Stimulated activated CD4-positive, alpha-beta T cell treated with anti-CD3 and anti-CD28 coated beads, TNF-alpha, amount 100 ng/mL, for 48 hours (primary cell): Measurements from ENCODE around the gene MBNL1.
A peak's percentile ranks its signal among the peaks of the same experiment; 100 is the strongest.

Experiments used
- DNase-seq, 3 donors: peaks; one replicate each; pipeline ENCODE4 v3.0.0-alpha.2; 2020; ENCODE audit warnings: low read depth in 3 of 3

The MBNL1 gene

GRCh38 chr3:152252755-152253154 lies 16.0 kb upstream of the MBNL1 start:
- DNase-seq = no peak

GRCh38 chr3:152253514-152253913 lies 15.2 kb upstream of the MBNL1 start:
- DNase-seq = no peak

GRCh38 chr3:152254041-152254440 lies 14.7 kb upstream of the MBNL1 start:
- no peak for DNase-seq

- no peak for DNase-seq
Measured at GRCh38 chr3:152255290-152255689, 13.4 kb upstream of the MBNL1 start.

- no peak for DNase-seq
Measured at GRCh38 chr3:152256851-152257562, 11.7 kb upstream of the MBNL1 start.

- no peak for DNase-seq
Measured at GRCh38 chr3:152257563-152258035, 11.1 kb upstream of the MBNL1 start.

GRCh38 chr3:152258448-152259393 lies 10.0 kb upstream of the MBNL1 start:
- peak in 1 of 3 donors; percentile 59 for DNase-seq

- DNase-seq = no peak
Measured at GRCh38 chr3:152259468-152259867, 9.3 kb upstream of the MBNL1 start.

- no peak for DNase-seq
Measured at GRCh38 chr3:152260026-152260425, 8.7 kb upstream of the MBNL1 start.

GRCh38 chr3:152260529-152260928 lies 8.2 kb upstream of the MBNL1 start:
- no peak for DNase-seq

GRCh38 chr3:152261329-152261728 lies 7.4 kb upstream of the MBNL1 start:
- no peak for DNase-seq

GRCh38 chr3:152263711-152264110 lies 5.0 kb upstream of the MBNL1 start:
- no peak for DNase-seq

GRCh38 chr3:152264378-152264777 lies 4.4 kb upstream of the MBNL1 start:
- no peak for DNase-seq

GRCh38 chr3:152266221-152266995 lies 2.3 kb upstream of the MBNL1 start:
- no peak for DNase-seq

- DNase-seq = no peak
Measured at GRCh38 chr3:152267831-152268554, 736 bp upstream of the MBNL1 start.

- no peak for DNase-seq
Measured at GRCh38 chr3:152269056-152269830, 514 bp downstream of the MBNL1 start.

- no peak for DNase-seq
Measured at GRCh38 chr3:152269831-152270734, 1.4 kb downstream of the MBNL1 start.

GRCh38 chr3:152270937-152271336 lies 2.2 kb downstream of the MBNL1 start:
- DNase-seq = no peak

GRCh38 chr3:152271501-152272236 lies 2.9 kb downstream of the MBNL1 start:
- DNase-seq = no peak
